Measurements from ENCODE around the gene DPP3. TPM values are rescaled to one million over a fixed set of nuclear protein-coding genes. Genes with fewer than 3 reads are reported as not detected.
"Not testable (repeated sequence)": the region's sequence is repeated elsewhere in the genome, so short reads cannot be mapped to it uniquely, and the experiment has no call there.

DPP3 gene
- total RNA-seq, 2 experiments from 2014 or later, result 87.1 to 91.9 TPM

DNA sequence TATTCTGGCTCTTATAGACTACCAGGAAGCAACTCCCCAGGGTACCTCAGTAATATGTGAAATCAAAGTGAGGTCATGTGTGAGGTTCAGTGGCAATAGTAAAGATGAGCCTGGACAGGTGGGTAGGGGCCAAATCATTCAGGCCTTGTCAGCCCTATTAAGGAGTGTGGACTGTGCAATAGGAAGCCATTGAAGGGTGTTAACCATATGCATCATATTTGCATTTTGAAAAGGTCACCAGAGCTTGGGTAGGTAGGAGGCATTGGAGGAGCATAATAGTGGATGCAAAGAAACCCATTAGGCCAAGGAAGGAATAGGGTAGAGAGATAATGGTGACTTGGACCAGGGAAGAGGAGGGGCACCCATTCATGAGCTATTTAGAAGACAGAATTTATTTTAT is 33.2 kb upstream of the DPP3 start:
- ChIA-PET CTCF (interaction anchor here (0.6 to 1.2 kb wide), 2 partner anchors 14 to 40 kb away, joined by 3 to 4 read pairs; no protein-coding TSS in a partner anchor), POLR2A (interaction anchor here (0.6 to 1.0 kb wide), 2 partner anchors 22 to 34 kb away, joined by 3 read pairs; partner anchors contain the start of gene DPP3)
- Mint-ChIP-seq H3K4me3 (no peak overlapping the region), H3K36me3 (ENCODE audit: low read depth) (peaks cover 7% of the 10 kb centered on the region), H3K27me3 (no peaks in the 10 kb centered on the region), H3K27ac (no peak overlapping the region), H3K4me1 (no peaks in the 10 kb centered on the region), H3K9me3 (ENCODE audit: low read depth) (peaks cover 9% of the 10 kb centered on the region)
- DNase-seq (no peak), ATAC-seq (no peak)
- intact Hi-C loops (cut with DNase I, micrococcal nuclease), result no loop called here

- Mint-ChIP-seq H3K27me3 (no peaks in the 10 kb centered on the region), H3K36me3 (ENCODE audit: low read depth) (no peaks in the 10 kb centered on the region), H3K9me3 (ENCODE audit: low read depth) (peaks cover 4% of the 10 kb centered on the region), H3K4me1 (no peaks in the 10 kb centered on the region), H3K4me3 (no peak overlapping the region), H3K27ac (no peak overlapping the region)
- POLR2A ChIA-PET, result no interaction called here
- DNase-seq, result no peak
- intact Hi-C loops (cut with DNase I, micrococcal nuclease), result no loop called here
- CTCF ChIA-PET, result no interaction called here
- no peak for ATAC-seq
These were observed 31.7 kb upstream of the DPP3 start for GRCh38 chr11:66448523-66448922.

DNA sequence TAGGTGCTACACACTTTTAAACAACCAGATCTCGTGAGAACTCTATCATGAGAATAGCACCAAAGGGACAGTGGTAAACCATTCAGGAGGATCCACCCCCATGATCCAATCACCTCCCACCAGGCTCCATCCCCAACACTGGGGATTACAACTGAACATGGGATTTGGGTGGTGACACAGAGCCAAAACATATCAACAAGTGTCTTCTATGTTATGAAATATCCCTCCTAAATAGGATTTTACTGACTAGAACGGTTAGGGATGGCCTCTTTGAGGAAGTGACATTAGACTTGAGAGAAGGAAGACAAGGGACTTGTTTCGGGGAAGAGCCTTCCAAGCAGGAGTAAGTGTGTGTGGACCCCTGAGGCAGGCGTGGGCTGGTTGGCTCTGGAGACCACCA is 29.7 kb upstream of the DPP3 start:
- Mint-ChIP-seq H3K4me1 (peaks cover 17% of the 10 kb centered on the region), H3K4me3 (no peak overlapping the region), H3K9me3 (ENCODE audit: low read depth) (no peaks in the 10 kb centered on the region), H3K27me3 (peaks cover 2% of the 10 kb centered on the region), H3K27ac (no peak overlapping the region), H3K36me3 (ENCODE audit: low read depth) (no peaks in the 10 kb centered on the region)
- ChIA-PET POLR2A (no interaction called here), CTCF (no interaction called here)
- intact Hi-C loops (cut with DNase I, micrococcal nuclease), result no loop called here
- ATAC-seq (no peak), DNase-seq (no peak)

- ATAC-seq, result no peak
- H3K9me3 Mint-ChIP-seq (ENCODE audit: low read depth), result no peaks in the 10 kb centered on the region
These were observed 28.6 kb upstream of the DPP3 start for GRCh38 chr11:66451663-66452062.

GRCh38 chr11:66454247-66454646 is 26.0 kb upstream of the DPP3 start:
- ATAC-seq (peak; percentile 40), DNase-seq (no peak)
- Mint-ChIP-seq H3K4me3 (no peak overlapping the region), H3K36me3 (ENCODE audit: low read depth) (no peaks in the 10 kb centered on the region), H3K4me1 (peaks cover 25% of the 10 kb centered on the region), H3K9me3 (ENCODE audit: low read depth) (no peaks in the 10 kb centered on the region), H3K27ac (no peak overlapping the region), H3K27me3 (peaks cover 2% of the 10 kb centered on the region)
- ChIA-PET CTCF (interaction anchor here (0.7 to 3.0 kb wide), 6 partner anchors 9 to 68 kb away, joined by 3 to 8 read pairs (median 4); partner anchors contain the start of gene MRPL11), POLR2A (no interaction called here)
- intact Hi-C loops (cut with DNase I, micrococcal nuclease), result no loop called here

More at GRCh38 chr11:66451663-66452062, 28.6 kb upstream of the DPP3 start:
- DNase-seq, result no peak
- Mint-ChIP-seq H3K4me1 (peaks cover 17% of the 10 kb centered on the region), H3K27me3 (peaks cover 2% of the 10 kb centered on the region), H3K36me3 (ENCODE audit: low read depth) (no peaks in the 10 kb centered on the region), H3K4me3 (no peak overlapping the region), H3K27ac (no peak overlapping the region)
- CTCF ChIA-PET, result no interaction called here
- intact Hi-C loops (cut with DNase I, micrococcal nuclease), result no loop called here
- POLR2A ChIA-PET, result no interaction called here

- intact Hi-C loops (cut with DNase I, micrococcal nuclease), result no loop called here
- H3K4me1 Mint-ChIP-seq, result peaks cover 31% of the 10 kb centered on the region
- H3K27me3 Mint-ChIP-seq, result peaks cover 2% of the 10 kb centered on the region
- peak overlapping the region; percentile 5 for H3K27ac Mint-ChIP-seq
- ChIA-PET POLR2A (no interaction called here), CTCF (interaction anchor here (0.7 to 3.0 kb wide), 5 partner anchors 16 to 131 kb away, joined by 3 to 8 read pairs (median 4); partner anchors contain the start of gene MRPL11)
- no peak overlapping the region for H3K4me3 Mint-ChIP-seq
- DNase-seq, result no peak
- ATAC-seq, result no peak
- H3K9me3 Mint-ChIP-seq (ENCODE audit: low read depth), result no peaks in the 10 kb centered on the region
- no peaks in the 10 kb centered on the region for H3K36me3 Mint-ChIP-seq (ENCODE audit: low read depth)
These were observed 25.4 kb upstream of the DPP3 start for GRCh38 chr11:66454828-66455227.

GRCh38 chr11:66457826-66458225 is 22.4 kb upstream of the DPP3 start:
- ATAC-seq (no peak), DNase-seq (no peak)
- POLR2A ChIA-PET, result no interaction called here
- Mint-ChIP-seq H3K27me3 (peaks cover 2% of the 10 kb centered on the region), H3K9me3 (ENCODE audit: low read depth) (no peaks in the 10 kb centered on the region), H3K27ac (no peak overlapping the region), H3K4me1 (peaks cover 36% of the 10 kb centered on the region), H3K36me3 (ENCODE audit: low read depth) (no peaks in the 10 kb centered on the region), H3K4me3 (no peak overlapping the region)
- CTCF ChIA-PET, result interaction anchor here (1.3 to 2.1 kb wide), 2 partner anchors 19 to 71 kb away, joined by 3 to 8 read pairs; partner anchors contain the start of gene MRPL11
- intact Hi-C loops (cut with DNase I, micrococcal nuclease), result no loop called here

GRCh38 chr11:66459138-66459778 is 21.0 kb upstream of the DPP3 start:
- no peak for DNase-seq
- H3K27me3 Mint-ChIP-seq, result peaks cover 2% of the 10 kb centered on the region
- intact Hi-C loops (cut with DNase I, micrococcal nuclease), result no loop called here
- ChIA-PET CTCF (interaction anchor here (0.6 to 2.1 kb wide), 6 partner anchors 9 to 832 kb away, joined by 3 to 8 read pairs (median 4); partner anchors contain the start of gene MRPL11), POLR2A (interaction anchor here (0.6 kb wide), 1 partner anchor 1025 kb away, joined by 4 read pairs; no protein-coding TSS in a partner anchor)
- ATAC-seq, result peak; percentile 52
- H3K4me3 Mint-ChIP-seq, result no peak overlapping the region
- H3K9me3 Mint-ChIP-seq (ENCODE audit: low read depth), result no peaks in the 10 kb centered on the region
- peak overlapping the region; percentile 59 for H3K27ac Mint-ChIP-seq
- peaks cover 34% of the 10 kb centered on the region for H3K4me1 Mint-ChIP-seq
- H3K36me3 Mint-ChIP-seq (ENCODE audit: low read depth), result no peaks in the 10 kb centered on the region

DNA sequence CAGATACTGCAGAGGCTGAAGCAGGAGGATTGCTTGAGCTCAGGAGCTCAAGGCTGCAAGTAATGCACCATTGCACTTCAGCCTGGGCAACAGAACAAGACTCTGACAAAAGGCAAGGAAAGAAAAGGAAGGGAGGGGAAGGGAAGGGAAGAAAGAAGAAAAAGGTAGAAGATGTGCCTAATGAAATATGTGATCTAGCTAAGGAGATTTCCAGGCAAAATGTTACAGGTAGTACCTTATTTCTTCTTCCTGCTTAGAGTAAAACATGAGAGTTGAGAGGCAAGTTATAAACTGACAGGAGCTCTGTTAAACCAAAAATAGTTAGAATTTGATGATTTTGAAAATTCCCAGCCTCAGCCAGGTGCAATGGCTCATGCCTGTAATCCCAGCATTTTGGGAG is 18.2 kb upstream of the DPP3 start:
- DNase-seq, result no peak
- Mint-ChIP-seq H3K9me3 (ENCODE audit: low read depth) (no peaks in the 10 kb centered on the region), H3K4me1 (peaks cover 34% of the 10 kb centered on the region), H3K27ac (no peak overlapping the region), H3K36me3 (ENCODE audit: low read depth) (no peaks in the 10 kb centered on the region), H3K27me3 (no peaks in the 10 kb centered on the region), H3K4me3 (no peak overlapping the region)
- ATAC-seq, result no peak
- POLR2A ChIA-PET, result no interaction called here
- intact Hi-C loops (cut with DNase I, micrococcal nuclease), result no loop called here
- CTCF ChIA-PET, result interaction anchor here (1.0 to 1.6 kb wide), 2 partner anchors 23 to 45 kb away, joined by 3 to 4 read pairs; partner anchors contain the start of gene MRPL11

- intact Hi-C loops (cut with DNase I, micrococcal nuclease), result no loop called here
- Mint-ChIP-seq H3K4me3 (no peak overlapping the region), H3K27me3 (no peaks in the 10 kb centered on the region), H3K36me3 (ENCODE audit: low read depth) (no peaks in the 10 kb centered on the region), H3K9me3 (ENCODE audit: low read depth) (no peaks in the 10 kb centered on the region), H3K27ac (peak overlapping the region; percentile 13), H3K4me1 (peaks cover 40% of the 10 kb centered on the region)
- CTCF ChIA-PET, result interaction anchor here (0.6 to 0.8 kb wide), 2 partner anchors 76 to 219 kb away, joined by 3 read pairs; no protein-coding TSS in a partner anchor
- POLR2A ChIA-PET, result no interaction called here
- DNase-seq (no peak), ATAC-seq (no peak)
These were observed 17.3 kb upstream of the DPP3 start for GRCh38 chr11:66462911-66463310.

- intact Hi-C loops (cut with DNase I, micrococcal nuclease); H3K36me3 Mint-ChIP-seq (ENCODE audit: low read depth); H3K27me3 Mint-ChIP-seq; DNase-seq; H3K4me3 Mint-ChIP-seq; H3K9me3 Mint-ChIP-seq (ENCODE audit: low read depth); ATAC-seq; H3K27ac Mint-ChIP-seq; POLR2A ChIA-PET: not testable (repeated sequence)
- H3K4me1 Mint-ChIP-seq, result peaks cover 40% of the 10 kb centered on the region
- CTCF ChIA-PET, result interaction anchor here (0.6 to 1.7 kb wide), 2 partner anchors 15 to 54 kb away, joined by 3 read pairs; no protein-coding TSS in a partner anchor
These were observed 16.1 kb upstream of the DPP3 start for GRCh38 chr11:66464116-66464515.

GRCh38 chr11:66464916-66465315 is 15.3 kb upstream of the DPP3 start:
- ATAC-seq (no peak), DNase-seq (no peak)
- Mint-ChIP-seq H3K27me3 (no peaks in the 10 kb centered on the region), H3K9me3 (ENCODE audit: low read depth) (no peaks in the 10 kb centered on the region), H3K36me3 (ENCODE audit: low read depth) (no peaks in the 10 kb centered on the region), H3K27ac (no peak overlapping the region), H3K4me3 (no peak overlapping the region), H3K4me1 (peaks cover 34% of the 10 kb centered on the region)
- ChIA-PET POLR2A (no interaction called here), CTCF (interaction anchor here (0.6 to 1.7 kb wide), 2 partner anchors 14 to 55 kb away, joined by 3 read pairs; no protein-coding TSS in a partner anchor)
- intact Hi-C loops (cut with DNase I, micrococcal nuclease), result loop anchor here in 1 of 2 experiments (5.0 kb wide), 2 partner anchors 492 to 608 kb away; partner anchors contain the start of genes CFL1 and PC
